GM18873 (cell line): ENCODE results near the gene MSL2.
"Not testable (repeated sequence)": the region's sequence is repeated elsewhere in the genome, so short reads cannot be mapped to it uniquely, and the experiment has no call there.

ENCODE experiments used
- ATAC-seq: cut with Tn5 transposase; IDR thresholded peaks from one replicate; pipeline ENCODE4 v1.9.1; 2021; ENCODE audit warnings: mild to moderate bottlenecking, moderate library complexity, moderate number of reproducible peaks; ENCODE audit not compliant: unreplicated experiment, low FRiP score

MSL2 gene

DNA sequence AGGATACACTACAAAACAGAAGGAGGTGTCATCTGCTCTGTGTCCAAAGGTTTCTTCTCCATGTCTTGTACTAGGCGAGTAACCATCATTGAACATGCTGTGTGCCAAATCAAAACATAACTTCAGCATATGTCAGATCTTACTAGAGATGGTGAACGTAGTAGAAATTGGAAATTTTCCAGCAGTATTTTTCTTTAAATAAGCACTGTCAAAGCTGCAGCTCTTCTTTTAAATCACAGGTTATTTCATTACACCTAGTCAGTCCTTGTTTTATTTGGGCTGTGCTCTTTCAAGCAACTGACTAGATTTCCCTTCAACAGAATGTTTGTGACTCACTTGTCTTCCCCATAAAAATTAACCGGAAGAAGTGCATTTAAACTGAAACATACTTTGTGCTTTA lies 46.5 kb downstream of the MSL2 start:
- no peak for ATAC-seq

DNA sequence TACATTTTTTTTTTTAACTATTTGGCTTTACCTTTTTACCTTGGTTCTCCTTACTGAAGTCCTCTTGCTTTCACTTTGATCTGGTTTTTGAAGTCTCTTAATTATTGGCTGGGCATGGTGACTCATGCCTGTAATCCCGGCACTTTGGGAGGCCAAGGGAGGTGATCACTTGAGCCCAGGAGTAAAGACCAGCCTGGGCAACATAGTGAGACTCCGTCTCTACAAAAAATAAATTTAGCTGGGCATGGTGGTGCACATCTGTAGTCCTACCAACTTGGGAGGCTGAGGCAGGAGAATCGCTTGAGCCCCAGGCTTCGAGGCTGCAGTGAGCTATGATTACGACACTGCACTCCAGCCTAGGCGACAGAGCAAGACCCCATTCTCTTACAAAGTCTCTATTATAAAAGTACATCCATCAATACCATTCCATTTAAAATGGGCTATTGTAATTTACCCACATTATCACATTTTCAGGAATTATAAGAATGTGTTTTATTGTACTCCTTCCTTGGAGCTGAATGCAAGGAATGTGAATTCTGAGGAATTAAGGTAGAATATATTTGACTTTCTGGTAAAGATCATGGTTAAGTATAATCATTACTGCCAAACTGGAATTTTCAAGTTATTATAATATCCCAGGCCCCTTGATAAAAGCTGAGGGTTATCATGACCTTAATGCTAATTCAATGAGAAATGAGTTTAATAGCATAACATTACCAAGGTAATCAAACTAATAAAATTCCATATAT lies 49.0 kb downstream of the MSL2 start:
- ATAC-seq = no peak

DNA sequence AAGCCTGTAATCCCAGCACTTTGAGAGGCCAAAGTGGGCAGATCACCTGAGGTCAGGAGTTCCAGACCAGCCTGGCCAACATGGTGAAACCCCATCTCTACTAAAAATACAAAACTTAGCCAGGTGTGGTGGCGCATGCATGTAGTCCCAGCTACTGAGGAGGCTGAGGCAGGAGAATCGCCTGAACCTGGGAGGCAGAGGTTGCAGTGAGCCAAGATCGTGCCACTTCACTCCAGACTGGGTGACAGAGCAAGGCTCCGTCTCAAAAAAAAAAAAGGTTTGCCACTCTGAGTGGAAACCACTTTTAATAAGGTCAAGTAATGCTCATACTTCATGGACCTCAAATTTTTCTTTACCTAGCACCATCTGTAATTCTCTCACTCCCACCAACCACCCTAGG lies 51.7 kb downstream of the MSL2 start:
- ATAC-seq = not testable (repeated sequence)

DNA sequence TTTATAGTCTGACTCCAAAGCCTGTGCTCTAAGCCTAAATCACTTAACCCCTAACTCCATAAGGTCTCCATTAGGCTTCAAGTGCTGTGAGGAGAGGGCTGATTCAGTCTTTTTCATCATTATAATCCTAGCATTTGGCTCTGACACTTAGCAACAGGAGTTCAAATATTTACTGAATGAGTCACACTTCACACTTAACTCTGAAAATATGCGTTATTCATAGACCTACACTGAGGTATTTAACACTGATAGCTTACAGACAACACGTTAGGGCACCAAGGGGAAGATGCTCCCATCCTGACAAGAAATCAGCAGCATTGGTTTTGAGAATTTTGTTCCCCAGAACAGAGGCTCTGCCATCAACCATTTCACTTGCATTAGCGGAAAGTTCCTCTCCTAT lies 53.5 kb downstream of the MSL2 start:
- no peak for ATAC-seq

DNA sequence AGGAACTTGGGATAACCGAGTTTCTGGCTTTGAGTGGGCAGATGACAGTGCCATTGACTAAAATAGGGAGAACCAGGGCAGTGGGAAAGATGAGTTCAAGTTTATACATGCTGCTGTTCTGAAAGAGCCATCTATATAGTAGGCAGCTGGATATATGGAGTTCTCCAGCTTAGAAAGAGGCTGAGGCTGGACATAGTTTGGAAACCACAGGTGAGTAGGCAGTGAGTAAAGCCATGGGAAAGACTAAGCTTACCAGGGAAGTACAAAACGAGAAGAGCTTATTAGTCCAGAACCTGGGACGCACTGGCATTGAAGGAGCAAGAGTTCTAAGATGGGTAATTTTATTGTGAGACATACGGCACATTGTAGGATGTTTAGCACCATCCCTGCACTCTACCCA lies 54.2 kb downstream of the MSL2 start:
- no peak for ATAC-seq

DNA sequence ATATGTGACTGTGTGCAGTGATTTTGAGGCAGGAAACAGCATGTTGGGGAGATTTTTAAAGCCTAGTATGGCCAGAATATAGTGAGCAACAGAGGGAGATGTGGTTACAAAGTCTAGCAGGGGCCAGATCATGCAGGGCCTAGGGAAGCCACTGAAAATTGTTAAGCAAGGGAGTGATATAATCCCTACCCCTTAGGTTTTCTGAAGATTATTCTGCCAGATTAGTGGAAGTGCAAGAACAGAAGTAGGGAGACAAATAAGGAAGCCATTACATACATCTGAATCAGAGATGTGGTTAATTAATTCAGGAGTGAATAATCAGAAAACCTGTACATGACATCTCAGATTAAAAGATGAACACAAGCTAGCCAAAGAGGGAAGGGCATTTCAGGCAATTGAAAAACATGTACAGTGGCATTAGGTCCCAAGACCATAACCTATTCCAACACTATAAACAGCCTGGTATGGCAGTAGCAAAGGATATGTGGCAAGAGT lies 54.8 kb downstream of the MSL2 start:
- ATAC-seq = no peak

DNA sequence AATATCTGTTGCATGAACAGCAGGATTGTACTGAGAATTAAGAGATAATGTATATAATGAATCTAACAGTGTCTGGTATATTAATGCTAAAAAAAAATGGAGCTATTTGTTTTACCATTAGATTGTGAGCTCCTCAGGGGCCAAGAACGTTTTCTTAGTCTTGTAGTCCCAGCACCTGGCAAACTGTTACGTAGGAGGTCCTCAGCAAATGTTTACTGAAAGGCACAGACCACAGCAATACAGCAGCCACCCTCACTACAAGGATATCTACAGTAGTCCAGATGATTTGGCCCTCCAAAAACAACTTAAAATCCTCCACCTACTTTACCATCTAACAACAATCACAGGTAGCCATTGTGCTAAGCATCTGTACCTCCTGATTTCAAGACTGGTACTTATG lies 59.7 kb downstream of the MSL2 start:
- ATAC-seq = no peak

DNA sequence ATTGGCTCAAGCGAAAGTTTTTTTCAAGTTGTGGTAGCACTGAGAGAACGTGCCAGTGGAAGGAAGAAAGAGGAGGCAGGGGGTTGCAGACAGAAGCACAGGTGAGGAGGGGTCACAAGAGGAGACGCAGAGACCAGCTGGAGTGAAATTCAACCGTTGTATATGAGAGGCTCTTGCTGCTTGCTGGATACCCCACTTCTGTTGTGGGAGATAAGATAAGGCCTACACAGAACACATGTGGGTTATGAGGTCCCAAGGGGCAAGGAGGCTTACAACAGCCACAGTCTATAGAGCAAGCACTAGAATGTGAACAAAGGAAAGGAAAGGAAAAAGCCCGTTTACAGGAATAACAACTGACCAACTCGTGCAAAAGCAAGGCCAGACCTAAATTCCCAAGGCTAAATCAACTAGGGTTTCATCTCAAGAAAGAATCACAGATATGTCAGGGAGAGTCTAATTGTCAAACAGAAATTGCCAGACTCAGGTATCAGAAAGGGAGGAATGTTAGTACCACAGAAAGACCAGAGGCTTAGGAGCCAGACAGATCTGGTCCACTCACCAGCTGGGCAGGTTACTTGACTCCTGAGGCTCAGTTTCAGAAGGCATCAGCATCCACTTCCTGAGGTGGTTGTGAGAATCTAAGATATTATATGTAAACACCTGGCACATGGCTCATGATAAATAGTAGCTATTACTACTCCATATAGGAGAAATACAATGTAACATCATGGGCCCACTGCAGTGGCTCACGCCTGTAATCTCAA lies 60.9 kb downstream of the MSL2 start:
- ATAC-seq = no peak

DNA sequence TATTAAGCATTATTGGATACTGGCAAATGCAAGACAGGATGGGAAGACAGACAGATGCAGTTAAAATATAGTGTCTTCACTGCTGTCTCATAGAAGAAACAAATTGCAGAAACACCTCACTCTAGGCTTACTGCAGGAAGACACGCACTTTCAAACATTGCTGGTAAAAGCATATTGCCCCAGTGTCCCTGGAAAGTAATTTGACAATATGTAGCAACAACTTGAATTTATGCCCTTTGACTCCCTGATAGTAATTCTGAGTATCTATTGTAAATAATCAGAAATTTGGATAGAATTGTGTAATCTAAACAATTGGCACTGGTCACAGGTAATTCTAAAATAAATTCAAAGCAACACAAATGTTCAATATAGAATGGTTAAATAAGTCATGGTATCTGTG lies 62.0 kb downstream of the MSL2 start:
- ATAC-seq = no peak

DNA sequence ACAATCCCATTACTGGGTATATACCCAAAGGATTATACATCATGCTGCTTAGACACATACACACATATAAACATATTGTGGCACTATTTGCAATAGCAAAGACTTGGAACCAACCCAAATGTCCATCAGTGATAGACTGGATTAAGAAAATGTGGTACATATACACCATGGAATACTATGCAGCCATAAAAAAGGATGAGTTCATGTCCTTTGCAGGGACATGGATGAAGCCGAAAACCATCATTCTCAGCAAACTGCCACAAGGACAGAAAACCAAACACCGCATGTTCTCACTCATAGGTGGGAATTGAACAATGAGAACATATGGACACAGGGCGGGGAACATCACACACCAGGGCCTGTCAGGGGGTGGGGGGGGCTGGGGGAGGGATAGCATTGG lies 64.5 kb downstream of the MSL2 start:
- not testable (repeated sequence) for ATAC-seq

DNA sequence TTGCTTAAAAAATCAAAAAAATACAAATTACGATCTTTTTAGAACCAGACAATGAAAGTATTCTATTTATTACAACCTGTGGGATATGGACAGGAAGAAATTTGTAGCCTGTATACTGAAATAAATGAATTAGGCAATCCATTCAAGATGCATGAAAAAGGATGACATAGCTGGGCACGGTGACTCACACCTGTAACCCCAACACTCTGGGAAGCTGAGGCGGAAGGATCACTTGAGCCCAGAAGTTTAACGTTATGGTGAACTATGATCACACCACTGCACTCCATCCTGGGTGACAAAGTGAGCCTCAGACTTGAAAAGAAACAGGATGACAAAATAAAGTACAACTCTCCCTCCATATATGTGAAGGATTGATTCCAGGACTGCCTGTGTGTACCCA lies 74.1 kb downstream of the MSL2 start:
- no peak for ATAC-seq

DNA sequence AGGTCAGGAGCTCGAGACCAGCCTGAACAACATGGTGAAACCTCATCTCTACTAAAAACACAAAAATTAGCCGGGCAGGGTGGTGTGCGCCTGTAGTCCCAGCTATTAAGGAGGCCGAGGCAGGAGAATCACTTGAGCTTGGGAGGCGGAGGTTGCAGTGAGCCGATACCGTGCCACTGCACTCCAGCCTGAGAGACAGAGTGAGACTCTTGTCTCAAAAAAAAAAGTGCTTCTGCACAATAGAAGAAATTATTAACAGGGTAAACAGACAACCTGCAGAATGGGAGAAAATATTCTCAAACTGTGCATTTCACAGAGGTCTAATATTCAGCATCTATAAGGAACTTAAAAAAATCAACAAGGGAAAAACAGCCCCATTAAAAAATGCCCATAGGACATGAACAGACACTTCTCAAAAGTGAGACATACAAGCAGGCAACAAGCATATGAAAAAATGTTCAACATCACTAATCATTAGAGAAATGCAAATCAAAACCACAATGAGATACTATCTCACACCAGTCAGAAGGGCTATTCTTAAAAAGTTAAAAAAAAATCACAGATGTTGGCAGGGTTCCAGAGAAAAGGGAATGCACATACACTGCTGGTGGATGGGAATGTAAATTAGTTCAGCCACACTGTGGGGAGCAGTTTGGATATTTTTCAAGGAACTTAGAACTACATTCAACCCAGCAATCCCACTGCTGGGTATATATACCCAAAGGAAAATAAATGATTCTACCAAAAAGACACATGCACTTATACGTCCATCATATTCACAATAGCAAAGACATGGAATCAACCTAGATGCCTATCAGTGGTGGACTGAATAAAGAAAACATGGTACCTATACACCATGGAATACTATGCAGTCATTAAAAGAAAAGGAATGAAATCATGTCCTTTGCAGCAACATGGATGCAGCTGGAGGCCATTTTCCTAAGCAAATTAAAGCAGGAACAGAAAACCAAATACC lies 75.5 kb downstream of the MSL2 start:
- no peak for ATAC-seq

DNA sequence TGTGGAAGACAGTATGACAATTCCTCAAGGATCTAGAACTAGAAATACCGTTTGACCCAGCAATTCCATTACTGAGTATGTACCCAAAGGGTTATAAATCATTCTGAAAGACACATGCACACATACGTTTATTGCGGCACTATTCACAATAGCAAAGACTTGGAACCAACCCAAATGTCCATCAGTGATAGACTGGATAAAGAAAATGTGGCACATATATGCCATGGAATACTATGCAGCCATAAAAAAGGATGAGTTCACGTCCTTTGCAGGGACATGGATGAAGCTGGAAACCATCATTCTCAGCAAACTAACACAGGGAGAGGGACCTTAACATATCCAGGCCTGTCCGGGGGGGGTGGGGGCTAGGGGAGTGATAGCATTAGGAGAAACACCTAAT lies 76.4 kb downstream of the MSL2 start:
- not testable (repeated sequence) for ATAC-seq

DNA sequence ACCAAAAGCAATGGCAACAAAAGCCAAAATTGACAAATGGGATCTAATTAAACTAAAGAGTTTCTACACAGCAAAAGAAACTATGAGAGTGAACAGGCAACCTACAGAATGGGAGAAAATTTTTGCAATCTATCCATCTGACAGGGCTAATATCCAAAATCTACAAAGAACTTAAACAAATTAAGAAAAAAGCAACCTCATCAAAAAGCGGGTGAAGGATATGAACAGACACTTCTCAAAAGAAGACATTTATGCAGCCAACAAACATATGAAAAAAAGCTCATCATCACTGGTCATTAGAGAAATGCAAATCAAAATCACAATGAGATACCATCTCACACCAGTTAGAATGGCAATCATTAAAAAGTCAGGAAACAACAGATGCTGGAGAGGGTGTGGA lies 76.8 kb downstream of the MSL2 start:
- not testable (repeated sequence) for ATAC-seq

DNA sequence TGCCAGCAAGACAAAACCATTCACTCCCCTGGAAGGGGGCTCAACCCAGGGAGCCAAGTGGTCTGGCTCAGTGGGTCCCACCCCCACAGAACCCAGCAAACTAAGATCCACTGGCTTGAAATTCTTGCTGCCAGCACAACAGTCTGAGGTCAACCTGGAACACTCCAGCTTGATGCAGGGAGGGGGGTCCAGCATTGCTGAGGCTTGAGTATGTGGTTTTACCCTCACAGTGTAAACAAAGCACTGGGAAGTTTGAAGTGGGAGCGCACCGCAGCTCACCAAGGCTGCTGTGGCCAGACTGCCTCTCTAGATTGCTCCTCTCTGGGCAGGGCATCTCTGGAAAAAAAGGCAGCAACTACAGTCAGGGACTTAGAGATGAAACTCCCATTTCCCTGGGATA lies 81.7 kb downstream of the MSL2 start:
- no peak for ATAC-seq

DNA sequence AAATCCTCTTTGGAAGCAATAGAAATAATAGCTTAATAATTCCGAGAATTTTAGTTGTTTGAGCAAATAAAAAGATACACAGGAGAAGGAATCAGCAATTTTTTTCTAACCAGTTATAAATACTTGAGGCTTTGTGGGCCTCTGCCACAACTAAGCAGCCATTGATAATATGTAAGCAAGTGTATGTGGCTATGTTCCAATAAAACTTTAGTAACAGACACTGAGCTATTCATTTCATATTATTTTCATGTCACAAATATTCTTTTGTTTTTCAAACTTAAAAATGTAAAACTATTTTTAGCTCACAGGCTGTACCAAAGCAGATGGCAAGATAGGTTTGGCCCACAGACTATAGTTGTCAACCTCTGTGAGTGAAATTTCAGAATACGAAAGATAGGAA lies 85.7 kb downstream of the MSL2 start:
- no peak for ATAC-seq

DNA sequence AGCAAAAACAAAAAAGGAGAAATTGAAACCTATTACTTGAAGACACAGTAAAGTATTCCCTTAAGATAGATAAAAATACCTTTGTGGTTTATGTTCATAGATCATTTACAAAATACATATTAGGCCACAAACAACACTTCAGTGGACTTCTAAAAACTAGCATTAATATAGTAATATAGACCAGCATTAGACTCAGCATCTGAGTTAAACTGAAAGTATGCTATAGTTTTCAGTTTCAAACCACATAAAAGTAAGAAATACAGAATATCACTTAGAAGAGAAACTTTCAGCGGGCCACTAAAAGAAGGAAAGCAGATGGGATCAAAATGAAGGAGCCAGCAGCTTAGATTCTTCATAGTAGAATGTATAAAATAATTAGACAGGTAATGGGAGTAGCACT lies 86.6 kb downstream of the MSL2 start:
- peak; percentile 87 for ATAC-seq

DNA sequence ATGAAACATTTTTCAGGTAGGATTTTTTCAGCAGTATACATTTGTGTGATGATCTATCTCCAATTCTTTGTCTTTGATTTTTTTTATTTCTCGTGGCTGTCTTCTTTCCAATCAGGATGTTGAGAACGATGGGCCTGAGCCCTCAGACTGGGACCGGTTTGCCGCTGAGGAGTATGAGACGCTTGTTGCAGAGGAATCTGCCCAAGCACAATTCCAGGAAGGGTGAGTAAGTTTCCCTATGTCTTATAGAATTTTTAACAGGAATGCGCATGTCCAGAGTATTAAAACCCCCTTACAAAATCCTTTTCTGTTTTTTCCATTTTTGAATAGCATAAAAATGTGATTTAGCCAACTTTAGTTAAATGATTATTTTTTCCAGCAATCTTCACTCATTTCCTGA lies 90.0 kb downstream of the MSL2 start:
- no peak for ATAC-seq

DNA sequence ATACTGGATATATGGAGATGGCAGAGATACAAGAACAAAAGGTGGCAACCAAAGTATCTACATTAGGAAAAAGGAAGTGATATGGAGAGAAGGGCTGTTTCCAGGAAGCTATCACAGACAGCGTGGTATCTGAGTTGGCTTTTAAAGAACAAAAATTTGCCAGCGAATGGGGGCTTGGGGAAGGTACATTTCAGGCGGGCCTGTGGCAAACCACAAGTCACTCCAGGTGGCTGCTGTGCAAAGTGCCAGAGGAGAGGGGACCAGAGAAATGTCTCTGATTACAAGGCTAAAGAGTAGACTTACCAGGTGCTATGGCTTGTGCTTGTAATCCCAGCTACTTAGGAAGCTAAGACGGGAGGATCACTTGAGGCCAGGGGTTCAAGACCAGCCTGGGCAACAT lies 91.1 kb downstream of the MSL2 start:
- no peak for ATAC-seq
